Stimulated activated CD4-positive, alpha-beta T cell treated with anti-CD3 and anti-CD28 coated beads, Interleukin-4, amount 100 ng/mL, for 1 hour (primary cell): ENCODE data around the gene OR51B5.
"Not testable (repeated sequence)": the region's sequence is repeated elsewhere in the genome, so short reads cannot be mapped to it uniquely, and the experiment has no call there.

Experiments used
- DNase-seq: peaks from one replicate; pipeline ENCODE4 v3.0.0-alpha.2; 2020

OR51B5 gene

GRCh38 chr11:5324197-5324596 is 19.1 kb downstream of the OR51B5 start, which contains the start of gene OR51B2:
TSS of gene OR51B2 (minus strand) at chr11:5324297. CDS start at chr11:5324297, 0 bp downstream.
- no peak for DNase-seq

- no peak for DNase-seq
Measured at GRCh38 chr11:5317292-5317691, 26.0 kb downstream of the OR51B5 start.

GRCh38 chr11:5313326-5314023 is 29.8 kb downstream of the OR51B5 start:
- not testable (repeated sequence) for DNase-seq

GRCh38 chr11:5310423-5310822 is 32.9 kb downstream of the OR51B5 start:
- no peak for DNase-seq

DNA sequence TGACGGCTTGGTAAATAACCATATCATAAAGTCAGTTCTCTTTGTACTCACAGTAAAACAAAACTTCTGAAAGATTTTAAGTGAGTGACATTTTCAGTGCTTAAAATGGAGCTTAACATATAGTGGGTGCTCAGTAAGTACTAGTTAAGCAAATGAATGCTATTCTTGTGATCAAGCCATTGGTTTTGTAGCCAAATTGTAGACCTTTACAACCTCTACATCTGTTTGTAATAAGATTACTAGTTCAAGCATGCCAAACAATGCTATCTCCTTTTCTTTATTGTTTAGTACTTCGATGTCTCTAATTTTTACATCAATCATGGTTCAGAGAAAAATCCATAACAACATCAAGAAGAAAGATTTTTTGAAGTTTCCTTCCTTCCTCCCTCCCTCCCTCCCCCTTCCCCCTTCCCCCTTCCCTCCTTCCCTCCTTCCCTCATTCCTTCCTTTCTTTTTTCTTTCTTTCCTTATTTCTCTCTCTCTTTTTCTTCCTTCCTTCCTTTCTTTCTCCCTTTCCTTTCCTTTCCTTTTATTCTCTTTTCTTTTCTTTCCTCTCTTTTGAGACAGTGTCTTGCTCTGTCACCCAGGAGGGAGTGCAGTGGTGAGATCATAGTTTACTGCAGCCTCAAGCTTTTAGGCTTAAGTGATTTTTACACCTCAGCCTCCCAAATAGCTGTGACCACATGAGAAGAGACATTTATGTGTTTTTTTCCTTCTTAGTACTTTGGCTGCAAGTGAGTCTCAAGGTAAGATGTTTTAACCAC is 35.9 kb downstream of the OR51B5 start:
- DNase-seq, result no peak

DNA sequence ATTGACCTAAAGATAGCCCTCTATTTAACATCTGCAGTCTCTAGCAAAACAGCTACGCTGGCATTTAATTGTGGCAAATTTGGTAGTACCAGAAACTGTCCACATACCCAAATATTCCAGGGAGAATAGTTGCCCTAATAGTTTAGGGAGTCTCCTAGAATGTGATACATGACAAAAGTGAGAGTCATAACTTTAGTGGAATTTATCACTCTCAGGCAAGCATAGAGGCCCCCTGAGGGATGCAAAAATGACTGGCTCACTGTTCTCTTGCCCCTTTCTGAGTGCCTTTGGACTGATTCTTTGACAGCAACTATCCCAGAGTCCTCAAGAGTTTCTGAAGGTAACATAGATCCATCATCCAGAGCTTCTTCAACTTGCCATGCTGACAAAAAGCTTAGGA is 39.3 kb downstream of the OR51B5 start:
- no peak for DNase-seq

DNA sequence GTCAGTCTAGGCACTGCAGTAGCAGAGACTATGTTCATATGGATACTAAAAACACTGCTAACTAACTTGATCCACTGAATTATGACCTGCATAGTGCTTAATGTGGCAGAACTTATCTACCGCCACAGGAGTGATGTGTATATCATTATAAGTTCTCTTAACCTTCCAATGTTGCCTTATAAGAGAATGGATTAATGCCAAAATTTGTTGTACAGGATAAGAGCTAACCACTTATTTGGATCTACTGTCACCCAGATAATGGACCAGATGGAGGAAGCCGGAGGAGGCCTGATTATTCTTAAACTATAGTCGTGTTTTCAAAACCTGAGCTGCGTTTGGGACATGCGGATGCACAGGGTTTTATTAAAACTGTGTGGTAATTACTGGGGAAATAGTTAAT is 39.7 kb downstream of the OR51B5 start:
- DNase-seq, result no peak

DNA sequence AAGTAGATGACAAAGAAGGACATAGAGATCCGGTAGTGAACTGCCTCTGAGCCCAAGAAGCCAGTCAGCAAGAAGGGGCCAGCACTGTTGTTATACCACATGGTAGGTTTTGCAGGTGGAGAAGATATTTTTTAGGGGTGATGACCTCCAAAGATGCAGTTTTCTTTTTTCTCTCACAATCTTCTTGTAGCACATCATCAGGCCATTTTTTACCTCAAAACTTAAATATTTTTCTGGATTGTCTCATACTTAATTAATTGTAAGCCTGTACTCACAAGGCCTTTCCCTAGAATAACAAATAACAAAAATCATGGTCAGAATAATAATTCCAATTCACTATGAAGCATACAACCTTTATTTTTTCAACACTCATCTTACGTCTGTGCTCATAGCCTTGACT is 41.5 kb downstream of the OR51B5 start, which contains the start of gene OR51B4:
Gene OR51B4 (minus strand): TSS at position 101 of the 400 bp plus-strand sequence. CDS start 0 bp downstream, at position 101.
- no peak for DNase-seq

- no peak for DNase-seq
Measured at GRCh38 chr11:5300251-5300650, 43.1 kb downstream of the OR51B5 start.

DNA sequence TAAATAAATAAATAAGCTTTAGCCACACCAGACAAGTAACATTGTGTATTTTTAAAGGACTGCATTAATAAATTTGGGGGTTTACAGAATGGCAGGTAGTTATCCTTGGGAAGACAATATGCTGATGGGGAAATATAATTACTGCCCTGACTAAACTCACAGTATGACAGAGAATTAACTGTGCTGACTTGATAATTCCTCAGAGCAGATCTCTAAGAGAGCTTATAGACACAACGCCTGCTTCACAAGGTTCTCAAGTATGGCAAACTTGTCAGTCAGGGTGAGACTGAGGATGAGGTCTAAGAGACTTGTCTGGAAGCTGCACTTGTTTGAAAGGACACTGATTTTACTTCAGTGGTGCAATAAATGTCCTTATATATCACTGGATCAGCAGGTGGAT is 44.9 kb downstream of the OR51B5 start:
- DNase-seq, result no peak

GRCh38 chr11:5297721-5298323 is 45.5 kb downstream of the OR51B5 start:
- no peak for DNase-seq

- DNase-seq, result not testable (repeated sequence)
Measured at GRCh38 chr11:5294342-5294995, 48.9 kb downstream of the OR51B5 start.

GRCh38 chr11:5293028-5293427 is 50.3 kb downstream of the OR51B5 start:
- DNase-seq, result no peak
